AG09319 (cell line): Measurements from ENCODE around the gene AMPD2.

Source experiments
- DNase-seq: peaks from one replicate; pipeline ENCODE4 v3.0.0-alpha.2; 2010; ENCODE audit warnings: low read depth; ENCODE audit errors: extremely low read depth
- TF ChIP-seq, protein P1 (sequence below): IDR thresholded peaks from 2 replicates; pipeline ENCODE4 v1.5.1; 2011; ENCODE audit warnings: low read depth, mild to moderate bottlenecking, inconsistent platforms, low read length, moderate library complexity

AMPD2 gene

GRCh38 chr1:109603229-109603628, 16.4 kb upstream of the AMPD2 start:
- TF ChIP-seq, protein P1, sequence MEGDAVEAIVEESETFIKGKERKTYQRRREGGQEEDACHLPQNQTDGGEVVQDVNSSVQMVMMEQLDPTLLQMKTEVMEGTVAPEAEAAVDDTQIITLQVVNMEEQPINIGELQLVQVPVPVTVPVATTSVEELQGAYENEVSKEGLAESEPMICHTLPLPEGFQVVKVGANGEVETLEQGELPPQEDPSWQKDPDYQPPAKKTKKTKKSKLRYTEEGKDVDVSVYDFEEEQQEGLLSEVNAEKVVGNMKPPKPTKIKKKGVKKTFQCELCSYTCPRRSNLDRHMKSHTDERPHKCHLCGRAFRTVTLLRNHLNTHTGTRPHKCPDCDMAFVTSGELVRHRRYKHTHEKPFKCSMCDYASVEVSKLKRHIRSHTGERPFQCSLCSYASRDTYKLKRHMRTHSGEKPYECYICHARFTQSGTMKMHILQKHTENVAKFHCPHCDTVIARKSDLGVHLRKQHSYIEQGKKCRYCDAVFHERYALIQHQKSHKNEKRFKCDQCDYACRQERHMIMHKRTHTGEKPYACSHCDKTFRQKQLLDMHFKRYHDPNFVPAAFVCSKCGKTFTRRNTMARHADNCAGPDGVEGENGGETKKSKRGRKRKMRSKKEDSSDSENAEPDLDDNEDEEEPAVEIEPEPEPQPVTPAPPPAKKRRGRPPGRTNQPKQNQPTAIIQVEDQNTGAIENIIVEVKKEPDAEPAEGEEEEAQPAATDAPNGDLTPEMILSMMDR: no peak
- DNase-seq: no peak

GRCh38 chr1:109605381-109605780, 14.3 kb upstream of the AMPD2 start:
- DNase-seq: no peak
- TF ChIP-seq, protein P1: no peak

- no peak for DNase-seq
- TF ChIP-seq, protein P1: no peak
Observed at GRCh38 chr1:109609881-109610280, 9.8 kb upstream of the AMPD2 start.

DNA sequence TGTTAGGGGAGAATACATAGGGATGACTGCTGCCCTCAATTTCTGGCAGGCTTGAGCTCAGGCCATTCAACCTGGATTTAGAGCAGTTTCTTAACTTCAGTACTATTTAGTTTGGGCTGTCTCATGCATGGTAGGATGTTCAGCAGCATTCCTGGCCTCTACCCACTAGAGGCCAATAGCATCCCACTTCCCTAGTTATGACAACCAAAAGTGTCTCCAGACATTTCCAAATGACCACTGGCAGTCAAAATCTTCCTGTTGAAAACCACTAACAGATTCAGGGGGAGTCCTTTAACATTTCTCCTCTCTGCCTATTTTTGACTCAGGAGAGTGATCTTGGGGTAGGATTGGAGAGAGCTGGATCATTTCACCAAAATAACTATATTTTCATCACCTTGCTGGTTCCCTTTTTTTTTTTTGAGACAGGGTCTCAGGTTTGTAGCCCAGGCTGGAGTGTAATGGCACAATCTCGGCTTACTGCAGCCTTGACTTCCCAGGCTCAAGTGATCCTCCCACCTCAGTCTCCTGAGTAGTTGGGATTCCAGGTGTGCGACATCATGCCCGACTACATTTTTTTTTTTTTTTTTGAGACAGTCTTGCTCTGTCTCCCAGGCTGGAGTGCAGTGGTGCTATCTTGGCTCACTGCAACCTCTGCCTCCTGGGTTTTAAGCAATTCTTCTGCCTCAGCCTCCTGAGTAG, 8.9 kb upstream of the AMPD2 start:
- TF ChIP-seq, protein P1: no peak; the same call in 1 of the 2 replicates
- no peak for DNase-seq

DNA sequence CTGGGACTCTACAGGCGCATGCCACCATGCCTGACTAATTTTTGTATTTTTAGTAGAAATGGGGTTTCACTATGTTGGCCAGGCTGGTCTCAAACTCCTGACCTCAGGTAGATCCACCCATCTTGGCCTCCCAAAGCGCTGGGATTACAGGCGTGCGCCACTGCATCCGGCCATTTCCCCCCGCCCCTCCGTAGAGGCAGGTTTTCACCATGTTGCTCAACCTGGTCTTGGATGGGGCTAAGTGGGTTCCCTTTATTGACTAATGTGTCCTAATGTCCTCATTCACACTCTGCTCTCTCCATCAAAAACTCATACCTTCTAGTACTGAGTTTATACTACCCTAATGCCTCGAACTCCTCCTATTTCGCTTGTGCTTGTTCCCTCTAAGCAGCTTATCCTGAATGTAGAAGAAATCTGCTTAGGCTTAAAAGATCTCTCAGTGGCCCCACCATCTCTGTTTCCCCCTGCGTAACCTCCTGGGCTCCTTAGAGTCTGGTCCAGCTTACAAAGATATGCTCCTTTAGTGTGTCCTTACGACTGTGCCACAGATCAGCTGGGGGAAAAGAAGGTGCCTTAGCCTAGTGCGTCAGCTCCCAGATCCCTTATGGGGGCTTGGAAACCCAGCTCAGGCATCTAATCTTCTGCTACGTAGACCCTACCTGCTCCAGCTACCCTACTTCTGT, 8.2 kb upstream of the AMPD2 start:
- DNase-seq: no peak
- TF ChIP-seq, protein P1: no peak

DNA sequence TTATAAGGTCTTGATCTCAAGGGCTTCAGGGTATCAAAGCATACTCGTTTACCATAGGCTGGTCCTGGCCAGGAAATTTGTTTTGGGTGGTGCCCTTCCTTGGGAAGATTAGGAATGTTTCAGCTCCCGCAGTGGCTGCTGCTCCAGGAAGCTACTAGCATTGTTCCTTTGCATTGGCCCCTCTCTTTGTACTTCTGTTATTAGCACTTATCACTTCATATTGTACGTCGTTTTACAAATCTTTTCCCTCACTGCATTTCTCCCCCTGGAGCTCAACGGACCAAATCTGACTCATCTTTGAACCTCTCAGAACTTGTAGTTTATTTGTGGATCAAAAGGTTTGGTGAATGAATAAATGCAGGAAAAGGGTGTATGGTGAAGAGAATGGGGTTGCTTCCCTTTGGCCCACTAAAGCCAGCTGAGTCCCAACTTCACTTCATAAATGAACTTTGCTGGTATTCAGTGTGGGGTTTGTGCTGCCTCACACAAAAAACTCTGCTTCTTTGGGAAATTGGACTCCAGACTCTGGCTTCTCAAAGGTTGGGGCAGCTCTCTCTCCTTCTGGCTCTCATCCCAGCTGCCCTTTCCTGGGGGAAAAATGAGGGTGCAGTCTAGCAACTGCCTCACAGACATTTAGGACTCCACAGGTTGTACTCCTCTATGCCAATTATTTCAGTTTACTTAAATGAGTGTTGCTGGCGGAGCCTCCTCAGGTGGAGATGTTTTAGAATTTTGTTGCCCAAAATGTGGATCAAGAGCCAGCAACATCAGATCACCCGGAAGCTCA, 6.1 kb upstream of the AMPD2 start:
- TF ChIP-seq, protein P1: no peak
- no peak for DNase-seq

DNA sequence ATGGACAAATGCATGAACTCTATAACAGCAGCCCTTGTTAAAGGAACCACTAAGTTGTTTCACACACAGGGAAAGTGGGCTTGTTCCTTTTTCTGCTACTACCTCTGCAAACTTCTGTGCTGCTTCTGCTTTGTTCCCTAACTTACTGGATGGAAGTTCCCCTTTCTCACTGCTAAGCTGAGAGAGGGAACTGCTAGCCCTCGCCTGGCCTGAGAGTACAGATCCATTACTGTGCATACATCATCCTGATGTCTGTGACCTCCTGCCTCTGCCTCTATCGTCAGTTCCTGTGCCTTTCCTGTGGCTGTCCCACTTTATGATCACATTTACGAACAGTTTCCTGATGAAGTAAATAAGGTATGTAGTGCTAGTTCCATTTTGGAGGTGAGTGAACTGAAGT, 3.8 kb upstream of the AMPD2 start:
- TF ChIP-seq, protein P1: no peak
- DNase-seq: no peak
